Mammary epithelial cell (primary cell): ENCODE data around the gene ADRB1.

ENCODE experiments used
- CTCF ChIP-seq, 2 donors: IDR thresholded peaks in 1 of 2; conservative IDR thresholded peaks in 1 of 2; 2 replicates each; pipeline ENCODE4 v1.5.1; 2011 to 2012; ENCODE audit warnings: inconsistent platforms in 2 of 2, low read length in 2 of 2, mild to moderate bottlenecking in 2 of 2, control low read depth in 1 of 2, low read depth in 1 of 2; ENCODE audit not compliant: insufficient read depth in 1 of 2; ENCODE audit errors: extremely low read depth in 1 of 2
- EZH2 ChIP-seq: IDR thresholded peaks from 2 replicates; pipeline ENCODE4 v1.6.1; 2012; ENCODE audit warnings: low read length, inconsistent platforms, borderline replicate concordance

- TF ChIP-seq EZH2 (no peak), CTCF (conservative IDR thresholded peaks at IDR 0.05 in 1 of 2, IDR thresholded peaks at IDR 0.05 in 1 of 2; ENCODE audit: extremely low read depth in 1 of 2, insufficient read depth in 1 of 2, low read depth in 1 of 2, low read length in 2 of 2) (no peak)
These were observed 44.1 kb upstream of the ADRB1 start for GRCh38 chr10:113999531-113999930.
